NCI-H460 (cell line): ENCODE measurements around the gene CNFN. TPM values are rescaled to one million over a fixed set of nuclear protein-coding genes. Genes with fewer than 3 reads are reported as not detected.
"Not testable (repeated sequence)": the region's sequence is repeated elsewhere in the genome, so short reads cannot be mapped to it uniquely, and the experiment has no call there.

ENCODE experiments used
- DNase-seq: peaks from one replicate; pipeline ENCODE4 v3.0.0-alpha.2; 2016; ENCODE audit warnings: low read depth; ENCODE audit errors: extremely low read depth
- small RNA-seq, 2 experiments: library from RNA; depleted of rRNA; stranded (forward); fragments of <200 nt; gene quantifications; one replicate each; pipeline ENCODE3, GENCODE V24; 2014
- total RNA-seq: library from RNA; depleted of rRNA; stranded (reverse); fragments of >200 nt; shearing (Covaris generic); gene quantifications from 2 replicates; pipeline ENCODE4 v1.2.3, GENCODE V29; 2014; rRNA removed

The CNFN gene
- total RNA-seq, 1 experiment from 2014 or later: 1.2 TPM

GRCh38 chr19:42352301-42353259 lies 37.5 kb downstream of the CNFN start:
- DNase-seq: no peak

- no peak for DNase-seq
Observed at GRCh38 chr19:42351079-42351735, 38.9 kb downstream of the CNFN start.

- DNase-seq: no peak
Observed at GRCh38 chr19:42350417-42350816, 39.7 kb downstream of the CNFN start.

- DNase-seq: no peak
Observed at GRCh38 chr19:42349378-42350107, 40.6 kb downstream of the CNFN start.

GRCh38 chr19:42348211-42348610 lies 41.9 kb downstream of the CNFN start:
- no peak for DNase-seq

GRCh38 chr19:42345191-42345812 lies 44.8 kb downstream of the CNFN start:
- DNase-seq: no peak

- no peak for DNase-seq
Observed at GRCh38 chr19:42344336-42344893, 45.7 kb downstream of the CNFN start.

GRCh38 chr19:42343344-42344110 lies 46.6 kb downstream of the CNFN start:
- DNase-seq: no peak

- not testable (repeated sequence) for DNase-seq
Observed at GRCh38 chr19:42339922-42340321, 50.2 kb downstream of the CNFN start.

GRCh38 chr19:42339126-42339860 lies 50.8 kb downstream of the CNFN start:
- not testable (repeated sequence) for DNase-seq

Small RNAs within 50 kb of the gene (small RNA-seq; reads per million reads assigned to genes)
- 0 reads per million in 2 experiments for gene MIR8077

Other genes starting within 250 kb of the CNFN start
- gene DEDD2, start 172.6 kb downstream of the CNFN start, total RNA-seq: 12.9 and 16.5 TPM in 2 replicates
- gene ZNF526, start 170.0 kb downstream of the CNFN start, total RNA-seq: 3.7 and 4.4 TPM in 2 replicates
- 19.0 and 20.2 TPM in 2 replicates for gene GSK3A, start 147.7 kb downstream of the CNFN start, total RNA-seq
- 16.1 and 17.1 TPM in 2 replicates for gene ERF, start 135.2 kb downstream of the CNFN start, total RNA-seq
- gene CIC, start 121.0 kb downstream of the CNFN start, total RNA-seq: 7.7 and 9.1 TPM in 2 replicates
- gene PRR19, start 88.2 kb downstream of the CNFN start, total RNA-seq: 0.35 TPM in 1 of 2 replicates, not detected in the other
- gene PAFAH1B3, start 87.7 kb downstream of the CNFN start, total RNA-seq: 17.4 and 22.4 TPM in 2 replicates
- 0.17 TPM in 1 of 2 replicates, not detected in the other for gene TMEM145, start 77.0 kb downstream of the CNFN start, total RNA-seq
- 7.4 and 7.8 TPM in 2 replicates for gene MEGF8, start 64.7 kb downstream of the CNFN start, total RNA-seq
- gene LIPE, start 37.1 kb upstream of the CNFN start, total RNA-seq: 0.87 and 1.5 TPM in 2 replicates
- gene CXCL17, start 52.6 kb upstream of the CNFN start, total RNA-seq: not detected in 2 replicates
- 0.06 and 0.12 TPM in 2 replicates for gene CEACAM1, start 138.2 kb upstream of the CNFN start, total RNA-seq
- gene CEACAM8, start 204.6 kb upstream of the CNFN start, total RNA-seq: not detected in 2 replicates